EH (cell line): ENCODE measurements around the gene ERG.
A peak's percentile ranks its signal among the peaks of the same experiment; 100 is the strongest.

Experiments
- DNase-seq: peaks from one replicate; pipeline ENCODE4 v3.0.0-alpha.2; 2015; ENCODE audit warnings: low read depth

Gene ERG

GRCh38 chr21:38496224-38496623, 2.1 kb downstream of the ERG start:
- no peak for DNase-seq

- DNase-seq: no peak
These were observed 2.6 kb downstream of the ERG start for GRCh38 chr21:38495696-38496095.

GRCh38 chr21:38495242-38495641, 3.0 kb downstream of the ERG start:
- DNase-seq: no peak

- peak; percentile 61 for DNase-seq
These were observed 3.6 kb downstream of the ERG start for GRCh38 chr21:38494703-38495102.

- DNase-seq: peak; percentile 46
These were observed 4.0 kb downstream of the ERG start for GRCh38 chr21:38494251-38494642.

- no peak for DNase-seq
These were observed 4.6 kb downstream of the ERG start for GRCh38 chr21:38493549-38494250.

- DNase-seq: no peak
These were observed 6.3 kb downstream of the ERG start for GRCh38 chr21:38492007-38492406.

- no peak for DNase-seq
These were observed 6.7 kb downstream of the ERG start for GRCh38 chr21:38491536-38491935.

GRCh38 chr21:38490411-38491020, 7.8 kb downstream of the ERG start:
- no peak for DNase-seq

- DNase-seq: no peak
These were observed 8.5 kb downstream of the ERG start for GRCh38 chr21:38489729-38490128.

- DNase-seq: no peak
These were observed 9.0 kb downstream of the ERG start for GRCh38 chr21:38489271-38489652.

GRCh38 chr21:38488640-38489270, 9.5 kb downstream of the ERG start:
- DNase-seq: no peak

- no peak for DNase-seq
These were observed 10.2 kb downstream of the ERG start for GRCh38 chr21:38487901-38488639.

- no peak for DNase-seq
These were observed 11.6 kb downstream of the ERG start for GRCh38 chr21:38486706-38487105.

- peak; percentile 85 for DNase-seq
These were observed 12.1 kb downstream of the ERG start for GRCh38 chr21:38486221-38486620.

- no peak for DNase-seq
These were observed 18.4 kb downstream of the ERG start for GRCh38 chr21:38479641-38480525.

- DNase-seq: peak; percentile 44
These were observed 19.5 kb downstream of the ERG start for GRCh38 chr21:38478782-38479181.

- DNase-seq: no peak
These were observed 21.1 kb downstream of the ERG start for GRCh38 chr21:38477226-38477625.

- DNase-seq: no peak
These were observed 21.9 kb downstream of the ERG start for GRCh38 chr21:38476385-38476784.

GRCh38 chr21:38475519-38475918, 22.8 kb downstream of the ERG start:
- DNase-seq: no peak

- DNase-seq: no peak
These were observed 23.5 kb downstream of the ERG start for GRCh38 chr21:38474796-38475195.

GRCh38 chr21:38474124-38474523, 24.2 kb downstream of the ERG start:
- DNase-seq: peak; percentile 9
